ENCODE data around the gene FAM107B. TPM values are rescaled to one million over a fixed set of nuclear protein-coding genes. Genes with fewer than 3 reads are reported as not detected.

Gene FAM107B
- total RNA-seq, 6 experiments from 2014 or later, result 58.6 to 116 (median 68.7) TPM

- H3K27ac ChIP-seq, result peak overlapping the region; percentile 81 to 97 (median 91)
- ATAC-seq (peak; percentile 75 to 88 (median 80)), DNase-seq (peak; percentile 81 to 92 (median 90))
- H3K9me3 ChIP-seq, result no peaks in the 10 kb centered on the region
- peaks cover 0 to 48% (median 15%) of the 10 kb centered on the region in 4 donors for H3K4me1 ChIP-seq
- H3K27me3 ChIP-seq, result no peaks in the 10 kb centered on the region
- intact Hi-C loops (cut with DNase I), result no loop called here
- H3K4me3 ChIP-seq, result peak overlapping the region; percentile 13 to 45 (median 31)
- H3K36me3 ChIP-seq, result no peaks in the 10 kb centered on the region
- WGBS (ENCODE audit: insufficient coverage, low coverage, low lambda C conversion rate, missing lambda C conversion rate), result 17% methylated on average over 10 of the region's 10 CpGs
- TF ChIP-seq CTCF (IDR thresholded peaks at IDR 0.05), result no peak
- TF ChIP-seq POLR2A (IDR thresholded peaks at IDR 0.05), result peak; percentile 82
Measured at GRCh38 chr10:14571866-14572507, 202.7 kb downstream of the FAM107B start.

GRCh38 chr10:14570800-14571199 is 203.9 kb downstream of the FAM107B start:
- H3K27me3 ChIP-seq, result no peaks in the 10 kb centered on the region
- intact Hi-C loops (cut with DNase I), result no loop called here
- DNase-seq (peak in 1 of 3 donors; percentile 57), ATAC-seq (peak in 2 of 4 donors; percentile 13 to 24)
- peaks cover 0 to 47% (median 15%) of the 10 kb centered on the region in 4 donors for H3K4me1 ChIP-seq
- H3K36me3 ChIP-seq, result no peaks in the 10 kb centered on the region
- peak overlapping the region; percentile 81 to 97 (median 91) for H3K27ac ChIP-seq
- peak overlapping the region; percentile 13 to 45 (median 31) for H3K4me3 ChIP-seq
- H3K9me3 ChIP-seq, result no peaks in the 10 kb centered on the region
- 0% methylated on average over 1 of the region's 1 CpG for WGBS (ENCODE audit: insufficient coverage, low coverage, low lambda C conversion rate, missing lambda C conversion rate)
- TF ChIP-seq CTCF (IDR thresholded peaks at IDR 0.05) (no peak), POLR2A (IDR thresholded peaks at IDR 0.05) (peak; percentile 13)

- intact Hi-C loops (cut with DNase I), result no loop called here
- Histone ChIP-seq H3K27ac (peak overlapping the region; percentile 81 to 97 (median 91)), H3K27me3 (no peaks in the 10 kb centered on the region), H3K9me3 (no peaks in the 10 kb centered on the region), H3K4me3 (peak overlapping the region in 1 of 3 donors; percentile 25), H3K36me3 (no peaks in the 10 kb centered on the region), H3K4me1 (peaks cover 0 to 55% (median 17%) of the 10 kb centered on the region in 4 donors)
- 52% methylated on average over 9 of the region's 9 CpGs for WGBS (ENCODE audit: insufficient coverage, low coverage, low lambda C conversion rate, missing lambda C conversion rate)
- ATAC-seq (peak; percentile 51 to 77 (median 64)), DNase-seq (peak; percentile 60 to 79 (median 78))
- TF ChIP-seq POLR2A (IDR thresholded peaks at IDR 0.05) (no peak), CTCF (IDR thresholded peaks at IDR 0.05) (no peak)
Measured at GRCh38 chr10:14569274-14570060, 205.2 kb downstream of the FAM107B start.

GRCh38 chr10:14567421-14567820 is 207.3 kb downstream of the FAM107B start:
- no peak for DNase-seq
- TF ChIP-seq POLR2A (IDR thresholded peaks at IDR 0.05), result no peak
- TF ChIP-seq CTCF (IDR thresholded peaks at IDR 0.05), result no peak
- H3K36me3 ChIP-seq, result no peaks in the 10 kb centered on the region
- H3K4me3 ChIP-seq, result no peak overlapping the region
- 33% methylated on average over 4 of the region's 4 CpGs for WGBS (ENCODE audit: insufficient coverage, low coverage, low lambda C conversion rate, missing lambda C conversion rate)
- no peaks in the 10 kb centered on the region for H3K27me3 ChIP-seq
- peaks cover 0 to 66% (median 27%) of the 10 kb centered on the region in 4 donors for H3K4me1 ChIP-seq
- no peak for ATAC-seq
- H3K27ac ChIP-seq, result peak overlapping the region; percentile 25 to 70 (median 56)
- no peaks in the 10 kb centered on the region for H3K9me3 ChIP-seq
- intact Hi-C loops (cut with DNase I), result no loop called here

All from right lobe of liver (tissue), 6 donors.